HG02610 (cell line): Measurements from ENCODE around the gene PPIB.

Experiments used
- ATAC-seq: cut with Tn5 transposase; IDR thresholded peaks from one replicate; pipeline ENCODE4 v1.9.1; 2021; ENCODE audit warnings: mild to moderate bottlenecking, moderate library complexity; ENCODE audit not compliant: unreplicated experiment

Gene PPIB

GRCh38 chr15:64158363-64159134 is 4.3 kb downstream of the PPIB start:
- no peak for ATAC-seq

DNA sequence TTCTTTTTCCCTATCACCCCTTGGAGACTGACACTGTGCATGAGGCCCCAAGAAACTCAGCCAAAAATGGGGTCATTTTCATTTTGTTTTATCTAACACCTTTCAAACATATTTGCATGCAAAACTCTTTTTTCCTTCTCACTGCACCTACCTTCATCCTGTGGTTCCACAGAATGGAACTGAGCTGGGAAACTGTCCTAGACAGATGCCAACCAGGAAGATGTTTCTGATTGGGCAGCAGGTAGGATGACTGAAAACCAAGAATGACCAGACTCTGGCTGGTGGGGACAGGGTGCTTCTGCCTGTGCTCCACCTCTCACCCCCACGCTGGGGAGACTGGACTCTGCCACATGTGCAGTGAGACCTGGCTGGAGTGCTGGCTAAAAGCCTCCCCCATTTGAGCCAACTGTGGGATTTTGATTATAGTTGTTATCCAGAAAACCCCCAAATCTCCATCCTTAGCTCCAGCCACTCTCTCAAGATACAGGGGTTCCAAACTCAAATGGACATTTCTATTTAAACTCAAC is 5.2 kb downstream of the PPIB start:
- no peak for ATAC-seq

- ATAC-seq, result no peak
Measured at GRCh38 chr15:64156652-64157331, 6.0 kb downstream of the PPIB start.

- ATAC-seq, result no peak
Measured at GRCh38 chr15:64155802-64156651, 6.8 kb downstream of the PPIB start.

DNA sequence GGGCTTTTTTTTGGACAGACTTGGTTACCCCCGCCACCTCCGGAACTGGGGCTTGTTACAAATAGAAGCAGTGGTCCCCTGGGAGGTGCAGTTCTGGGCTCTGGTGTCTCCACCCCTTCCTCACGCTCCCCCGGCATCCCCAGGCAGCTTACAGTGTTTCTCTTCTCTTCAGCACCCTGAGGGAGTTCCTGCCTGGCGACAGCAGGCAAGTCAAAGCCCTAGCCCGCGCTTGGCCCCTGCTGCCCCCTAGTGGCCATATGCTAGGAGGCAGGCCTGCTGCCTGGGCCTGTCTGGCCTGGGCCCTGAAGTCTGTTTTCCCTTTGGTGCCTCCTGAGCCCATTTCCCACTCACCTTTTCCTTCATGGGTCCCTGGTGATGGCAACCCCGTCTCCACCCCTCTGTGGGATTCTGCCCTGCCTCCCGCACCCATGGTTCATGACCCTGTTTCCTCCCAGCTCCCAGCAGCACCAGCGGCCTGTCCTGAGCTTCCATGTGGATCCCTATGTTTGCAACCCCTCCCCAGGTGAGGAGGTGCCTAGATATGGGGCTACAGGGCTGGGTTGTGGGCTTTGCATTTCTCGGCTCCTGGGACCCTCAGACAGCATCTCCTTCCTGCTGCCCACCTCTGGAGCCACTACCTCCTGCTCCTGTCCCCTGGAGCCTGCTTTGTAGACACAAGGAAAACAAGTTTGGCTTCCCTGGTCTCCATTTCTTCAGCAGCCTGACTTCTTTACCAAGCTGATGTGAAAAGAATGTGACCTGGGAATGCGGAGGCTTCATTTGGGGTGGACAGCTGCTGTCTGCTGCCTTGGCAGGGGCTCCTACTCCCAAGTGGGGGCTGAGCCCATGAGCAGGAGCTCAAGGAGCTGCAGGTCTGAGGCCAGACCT is 9.1 kb downstream of the PPIB start:
- peak; percentile 57 for ATAC-seq

DNA sequence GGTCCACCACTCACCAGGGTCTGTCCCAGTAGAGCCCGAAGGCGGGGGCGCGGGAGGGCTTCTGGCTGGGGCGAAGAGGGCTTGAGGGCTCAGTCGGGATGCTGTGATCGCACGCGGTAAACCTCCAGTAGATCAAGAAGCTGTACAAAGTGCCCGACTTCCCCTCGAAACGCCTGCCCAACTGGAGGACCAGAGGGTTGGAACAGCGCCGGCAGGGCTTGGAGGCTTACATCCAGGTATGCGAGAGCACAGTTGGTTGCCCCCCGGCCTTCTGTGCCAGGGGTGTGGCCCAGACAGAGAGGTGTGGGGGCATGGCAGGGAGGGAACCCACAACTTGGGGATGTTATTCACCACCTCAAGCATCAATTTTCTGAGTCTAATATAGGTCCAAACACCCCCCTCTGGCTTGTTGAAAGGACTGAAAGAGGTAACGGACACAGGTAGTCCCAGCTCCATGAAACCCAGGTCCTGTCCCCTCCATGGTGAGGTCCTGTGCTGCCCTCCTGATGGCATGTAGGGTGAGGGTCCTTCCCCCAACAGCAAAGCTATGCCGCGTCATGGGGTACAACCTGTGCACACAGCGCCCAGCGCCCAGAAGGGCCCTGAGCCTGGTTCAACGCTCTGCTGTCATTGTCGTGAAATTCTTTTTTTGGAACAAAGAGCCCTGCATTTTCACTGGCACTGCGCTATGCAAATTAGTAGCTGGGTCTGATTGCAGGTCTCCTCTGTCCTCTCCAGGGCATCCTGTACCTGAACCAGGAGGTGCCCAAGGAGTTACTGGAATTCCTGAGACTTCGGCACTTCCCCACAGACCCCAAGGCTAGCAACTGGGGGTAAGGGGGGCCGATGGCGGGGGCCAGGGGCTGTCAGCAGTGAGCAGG is 10.1 kb downstream of the PPIB start:
- no peak for ATAC-seq

DNA sequence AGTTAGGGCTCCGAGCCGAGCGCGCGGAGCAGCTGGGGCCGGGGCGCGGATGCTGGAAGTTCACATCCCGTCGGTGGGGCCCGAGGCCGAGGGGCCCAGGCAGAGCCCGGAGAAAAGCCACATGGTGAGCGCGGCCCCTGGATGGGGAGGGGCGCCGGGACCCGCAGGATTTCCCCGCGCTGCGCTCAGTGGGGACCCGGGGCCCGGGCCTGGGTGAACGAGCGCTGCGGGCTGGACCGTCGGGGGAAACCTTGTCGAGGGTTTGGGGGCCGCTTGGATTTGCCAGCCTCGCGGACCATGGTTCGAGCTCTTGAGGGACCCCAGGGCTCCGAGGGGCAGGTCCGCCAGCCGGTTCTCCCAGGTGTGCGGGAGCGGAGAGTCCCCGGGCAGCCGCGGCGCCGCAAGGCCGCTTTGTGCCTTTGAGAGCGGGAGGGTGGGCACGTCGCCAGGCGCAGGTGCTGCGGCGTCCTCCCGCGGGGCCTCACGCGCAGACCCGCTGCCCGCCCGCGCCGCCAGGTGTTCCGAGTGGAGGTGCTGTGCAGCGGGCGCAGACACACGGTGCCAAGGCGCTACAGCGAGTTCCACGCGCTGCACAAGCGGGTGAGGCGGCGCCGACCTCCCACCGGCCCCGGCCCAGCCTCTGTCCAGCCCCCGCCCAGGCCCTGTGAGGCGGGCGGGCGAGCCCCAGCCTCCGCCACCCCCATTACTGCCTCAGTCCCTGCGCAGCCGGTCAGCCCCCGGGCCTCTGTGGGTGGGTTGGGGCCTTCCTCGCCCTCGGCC is 10.9 kb downstream of the PPIB start, which contains the start of gene SNX22:
SNX22 (plus strand) TSS at position 5 of the 780 bp plus-strand sequence; CDS start at position 50, 45 bp downstream.
- peak; percentile 4 for ATAC-seq

DNA sequence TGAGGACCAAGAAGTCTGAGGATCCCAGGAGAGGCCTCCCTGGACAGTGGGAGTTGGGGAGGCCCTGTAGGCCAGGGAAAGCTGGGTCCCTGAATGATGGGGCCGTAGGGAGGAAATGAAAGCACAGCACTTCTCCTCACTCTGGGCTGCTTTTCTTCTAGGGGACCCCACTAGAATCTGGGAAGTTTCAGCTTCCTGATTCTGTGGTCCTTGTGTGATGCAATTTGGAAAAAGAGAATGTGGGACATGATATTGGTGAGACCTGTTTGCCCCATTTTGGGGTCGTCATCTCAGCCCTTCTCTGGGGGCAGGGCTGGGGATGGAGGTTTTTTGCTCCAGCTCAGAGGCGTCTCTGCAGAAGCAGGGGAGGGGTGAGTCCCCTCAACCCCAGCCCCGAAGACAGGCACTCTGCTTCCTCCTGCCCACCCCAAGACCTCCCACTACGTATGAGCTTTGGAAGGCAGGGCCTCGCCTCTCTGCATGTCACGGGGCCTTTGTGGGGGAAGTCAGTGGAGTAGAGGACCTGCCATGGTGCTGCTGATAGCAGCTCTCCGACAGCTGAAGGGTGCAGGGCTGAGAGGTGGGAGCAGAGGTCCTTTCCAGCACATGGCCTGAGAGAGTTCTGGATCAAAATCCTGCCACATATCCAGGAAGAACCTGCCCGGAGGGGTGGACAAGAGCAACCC is 12.8 kb downstream of the PPIB start:
- ATAC-seq, result no peak

DNA sequence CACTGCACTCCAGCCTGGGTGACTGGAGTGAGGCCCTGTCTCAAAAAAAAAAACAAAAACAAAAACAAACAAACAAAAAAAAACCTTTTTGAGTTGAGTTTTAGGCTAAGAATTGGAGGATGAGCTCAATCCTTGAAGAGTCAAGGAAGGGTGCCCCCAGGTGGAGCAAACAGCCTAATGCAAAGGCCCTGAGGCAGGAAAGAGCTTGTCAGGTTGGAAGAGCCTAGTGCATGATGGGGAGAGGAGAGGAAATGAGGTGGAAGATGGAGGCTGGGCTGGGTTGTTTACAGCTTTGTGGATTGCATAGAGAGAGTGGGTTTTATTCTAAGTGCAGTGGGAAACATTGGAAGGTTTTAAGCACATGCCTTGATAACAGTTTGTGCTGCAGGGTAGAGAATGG is 13.4 kb downstream of the PPIB start:
- no peak for ATAC-seq

DNA sequence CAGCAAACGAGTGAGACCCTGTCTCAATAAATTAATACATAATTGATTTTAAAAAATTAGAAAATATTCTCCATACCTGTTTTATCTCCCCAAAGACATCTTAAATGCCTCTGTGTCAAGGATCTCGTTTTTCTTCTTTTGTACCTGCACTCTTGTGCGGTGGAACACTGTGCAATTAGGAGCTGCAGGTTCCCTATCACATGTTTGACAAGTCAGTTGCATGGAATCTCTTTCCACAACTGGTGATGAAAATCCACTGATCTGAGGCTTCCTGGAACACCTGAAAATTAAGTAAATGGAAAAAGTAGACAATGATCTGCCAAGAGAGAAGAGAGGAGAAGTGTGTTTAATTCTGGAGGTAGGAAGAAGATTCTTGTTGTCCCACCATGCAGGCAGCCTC is 14.2 kb downstream of the PPIB start:
- ATAC-seq, result no peak

DNA sequence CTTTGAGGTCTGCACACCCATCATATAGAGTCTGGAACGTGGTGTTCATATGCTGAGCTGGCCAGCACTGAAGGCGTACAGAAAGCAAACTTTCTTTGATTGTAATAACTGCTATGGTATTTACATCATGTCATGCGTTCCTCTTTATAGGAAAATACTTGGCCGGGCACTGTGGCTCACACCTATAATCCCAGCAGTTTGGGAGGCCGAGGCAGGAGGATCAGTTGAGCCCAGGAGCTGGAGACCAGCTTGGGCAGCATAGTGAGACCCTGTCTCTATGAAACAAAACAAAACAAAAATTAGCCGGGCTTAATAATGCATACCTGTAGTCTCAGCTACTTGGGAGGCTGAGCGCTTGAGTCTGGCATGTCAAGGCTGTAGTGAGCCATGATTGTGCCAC is 14.7 kb downstream of the PPIB start:
- no peak for ATAC-seq

GRCh38 chr15:64146885-64147681 is 15.7 kb downstream of the PPIB start:
- ATAC-seq, result no peak

- no peak for ATAC-seq
Measured at GRCh38 chr15:64146520-64146884, 16.3 kb downstream of the PPIB start.

GRCh38 chr15:64146041-64146440 is 16.8 kb downstream of the PPIB start:
- ATAC-seq, result no peak

DNA sequence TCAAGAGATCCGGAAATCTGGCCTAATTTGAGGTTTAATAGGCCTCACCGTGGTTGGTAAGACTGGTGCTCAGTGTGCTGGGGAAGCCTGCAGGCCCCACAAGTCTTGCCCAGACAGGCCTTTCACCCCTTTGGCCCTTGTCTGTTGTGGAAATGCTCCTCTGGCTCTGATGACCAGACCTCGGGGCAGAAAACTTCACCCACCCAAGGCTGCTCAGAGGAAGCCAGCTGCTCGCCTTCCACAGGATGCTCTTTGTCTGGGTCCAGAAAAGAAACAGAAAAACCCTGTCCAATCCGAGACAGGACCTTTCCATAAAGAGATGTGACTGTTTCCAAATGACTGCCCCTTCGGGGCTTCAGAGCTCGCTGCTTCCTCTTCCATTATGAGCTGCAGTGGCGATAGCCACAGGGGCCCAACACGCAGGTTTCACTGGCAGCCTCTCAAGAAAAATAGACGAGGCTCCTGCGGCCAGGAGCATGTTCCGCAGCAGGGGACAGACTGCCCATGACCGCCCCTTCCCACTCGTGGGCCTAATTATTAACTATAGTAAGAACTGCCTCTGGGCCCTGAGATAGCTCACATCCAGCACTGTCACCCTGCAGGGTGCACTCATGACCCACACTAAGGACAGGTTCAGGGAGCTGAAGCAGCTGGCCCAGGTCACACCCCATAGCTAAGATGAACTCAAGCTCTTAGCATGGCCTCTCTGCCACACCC is 18.1 kb downstream of the PPIB start:
- peak; percentile 72 for ATAC-seq

- no peak for ATAC-seq
Measured at GRCh38 chr15:64144192-64144564, 18.6 kb downstream of the PPIB start.

DNA sequence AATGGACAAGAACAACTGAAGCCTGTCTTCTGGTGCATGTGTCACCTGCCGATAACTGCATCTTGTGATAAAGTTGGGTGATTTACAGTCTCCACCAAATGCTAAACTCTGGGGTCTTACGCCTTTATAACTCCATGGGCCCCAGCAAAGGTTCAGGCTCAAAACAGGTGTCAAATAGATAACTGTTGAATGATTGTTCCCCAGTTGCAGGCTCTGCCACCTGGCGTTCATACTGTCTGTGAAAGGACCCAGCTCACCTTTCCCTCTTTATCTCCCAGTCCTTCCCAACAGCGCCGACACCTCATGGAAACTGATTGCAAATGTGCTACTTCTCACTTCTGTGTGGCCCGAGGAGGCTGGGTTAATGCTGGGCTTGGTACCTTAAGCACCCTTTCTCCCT is 19.5 kb downstream of the PPIB start:
- no peak for ATAC-seq
